ENCODE data around the gene CYP2B6.
"Not testable (repeated sequence)": the region's sequence is repeated elsewhere in the genome, so short reads cannot be mapped to it uniquely, and the experiment has no call there.

Gene CYP2B6

GRCh38 chr19:40995355-40995754 is 4.3 kb downstream of the CYP2B6 start:
- no peak for DNase-seq (ENCODE audit: low spot score)
- no peak for TF ChIP-seq CTCF (IDR thresholded peaks at IDR 0.05; ENCODE audit: extremely low read depth, missing control alignments)

- not testable (repeated sequence) for DNase-seq (ENCODE audit: low spot score)
These were observed 7.9 kb downstream of the CYP2B6 start for GRCh38 chr19:40999018-40999417.

GRCh38 chr19:41000310-41000737 is 9.2 kb downstream of the CYP2B6 start:
- TF ChIP-seq CTCF (IDR thresholded peaks at IDR 0.05; ENCODE audit: extremely low read depth, missing control alignments) = no peak
- DNase-seq (ENCODE audit: low spot score) = no peak

GRCh38 chr19:41001243-41001971 is 10.3 kb downstream of the CYP2B6 start:
- DNase-seq (ENCODE audit: low spot score) = no peak
- TF ChIP-seq CTCF (IDR thresholded peaks at IDR 0.05; ENCODE audit: extremely low read depth, missing control alignments) = no peak

GRCh38 chr19:41003656-41004055 is 12.6 kb downstream of the CYP2B6 start:
- DNase-seq (ENCODE audit: low spot score) = not testable (repeated sequence)

- no peak for DNase-seq (ENCODE audit: low spot score)
- no peak for TF ChIP-seq CTCF (IDR thresholded peaks at IDR 0.05; ENCODE audit: extremely low read depth, missing control alignments)
These were observed 18.7 kb downstream of the CYP2B6 start for GRCh38 chr19:41009700-41010235.

GRCh38 chr19:41013359-41013758 is 22.3 kb downstream of the CYP2B6 start:
- no peak for TF ChIP-seq CTCF (IDR thresholded peaks at IDR 0.05; ENCODE audit: extremely low read depth, missing control alignments)
- no peak for DNase-seq (ENCODE audit: low spot score)

- TF ChIP-seq CTCF (IDR thresholded peaks at IDR 0.05; ENCODE audit: extremely low read depth, missing control alignments) = no peak
- no peak for DNase-seq (ENCODE audit: low spot score)
These were observed 23.6 kb downstream of the CYP2B6 start for GRCh38 chr19:41014643-41015042.
